HUES48 (cell line): ENCODE data around the gene MYO7B.

ENCODE experiments used
- H3K27ac ChIP-seq: one replicate; pipeline ENCODE4 v1.7.0; 2013; ENCODE audit warnings: low read depth, low read length, inconsistent platforms
- H3K27me3 ChIP-seq: 2 replicates; pipeline ENCODE4 v1.6.1; 2013; ENCODE audit warnings: mild to moderate bottlenecking, low read length; ENCODE audit not compliant: control insufficient read depth, insufficient read depth
- H3K36me3 ChIP-seq: 2 replicates; pipeline ENCODE4 v1.6.1; 2013; ENCODE audit warnings: low read length; ENCODE audit not compliant: control insufficient read depth, insufficient read depth
- H3K4me1 ChIP-seq: 2 replicates; pipeline ENCODE4 v1.6.1; 2013; ENCODE audit warnings: mild to moderate bottlenecking, low read length; ENCODE audit not compliant: control insufficient read depth, insufficient read depth
- H3K4me3 ChIP-seq: 2 replicates; pipeline ENCODE4 v1.5.1; 2013; ENCODE audit warnings: mild to moderate bottlenecking, low read depth, low read length
- H3K9ac ChIP-seq: 2 replicates; pipeline ENCODE4 v1.6.1; 2013; ENCODE audit warnings: mild to moderate bottlenecking, low read depth, low read length, moderate library complexity
- H3K9me3 ChIP-seq: 2 replicates; pipeline ENCODE4 v1.6.1; 2013; ENCODE audit warnings: low read length; ENCODE audit not compliant: control insufficient read depth, insufficient read depth

Gene MYO7B

DNA sequence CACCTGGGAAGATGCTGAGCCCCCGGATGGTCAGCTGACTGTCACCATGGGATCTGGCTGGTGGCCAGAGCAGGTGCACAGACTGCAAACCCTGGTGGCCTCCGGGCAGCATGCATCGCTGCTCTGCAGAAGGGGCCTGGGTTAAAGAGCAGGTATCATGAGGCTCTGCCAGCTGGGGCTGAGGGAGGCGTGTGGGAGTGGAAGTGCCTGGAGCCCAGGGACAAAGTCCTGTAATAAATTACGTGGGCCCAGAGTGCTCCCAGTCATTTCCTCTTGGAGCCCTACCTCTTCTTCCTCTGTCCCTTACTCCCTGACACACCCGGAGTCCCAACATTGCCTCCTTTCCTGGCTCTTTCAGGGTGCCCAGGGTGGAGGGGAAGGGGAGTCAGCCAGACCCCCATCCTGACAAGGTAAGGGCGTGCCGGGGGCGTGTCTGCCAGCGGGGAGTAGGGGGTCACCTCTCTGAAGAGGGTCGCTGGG, at the start of gene MYO7B:
TSS of gene MYO7B (plus strand) at position 262 of the 480 bp plus-strand sequence. CDS start 24,040 bp downstream, outside the sequence.
- no peaks in the 10 kb centered on the region for H3K27me3 ChIP-seq
- H3K9me3 ChIP-seq: no peaks in the 10 kb centered on the region
- no peak within 1 kb of the TSS for H3K4me3 ChIP-seq
- no peak within 1 kb of the TSS for H3K9ac ChIP-seq
- no peaks in the 10 kb centered on the region for H3K36me3 ChIP-seq
- no peak within 1 kb of the TSS for H3K27ac ChIP-seq
- no peaks in the 10 kb centered on the region for H3K4me1 ChIP-seq

DNA sequence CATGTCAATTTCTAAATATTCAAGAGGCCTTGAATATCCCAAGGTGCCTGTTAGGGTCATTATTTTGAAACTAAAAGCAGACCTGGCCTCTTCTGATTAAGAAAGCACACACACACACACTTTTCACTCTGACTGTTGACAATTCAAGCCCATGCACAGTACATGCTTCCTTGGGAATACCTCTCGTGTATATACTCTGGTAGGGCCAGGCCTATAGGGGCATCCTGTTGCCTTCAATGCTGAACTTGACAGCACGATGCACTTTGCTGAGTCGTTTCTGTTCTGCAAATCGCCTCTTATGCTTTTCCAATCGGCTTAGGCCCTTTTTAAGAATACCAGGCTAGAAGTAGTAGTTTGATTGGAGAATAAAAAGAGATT, 49.8 kb upstream of the MYO7B start:
- Histone ChIP-seq H3K4me3 (no peak overlapping the region), H3K4me1 (peaks cover 16% of the 10 kb centered on the region), H3K27ac (no peak overlapping the region), H3K36me3 (peaks cover 98% of the 10 kb centered on the region), H3K9ac (no peak overlapping the region), H3K9me3 (no peaks in the 10 kb centered on the region), H3K27me3 (no peaks in the 10 kb centered on the region)

DNA sequence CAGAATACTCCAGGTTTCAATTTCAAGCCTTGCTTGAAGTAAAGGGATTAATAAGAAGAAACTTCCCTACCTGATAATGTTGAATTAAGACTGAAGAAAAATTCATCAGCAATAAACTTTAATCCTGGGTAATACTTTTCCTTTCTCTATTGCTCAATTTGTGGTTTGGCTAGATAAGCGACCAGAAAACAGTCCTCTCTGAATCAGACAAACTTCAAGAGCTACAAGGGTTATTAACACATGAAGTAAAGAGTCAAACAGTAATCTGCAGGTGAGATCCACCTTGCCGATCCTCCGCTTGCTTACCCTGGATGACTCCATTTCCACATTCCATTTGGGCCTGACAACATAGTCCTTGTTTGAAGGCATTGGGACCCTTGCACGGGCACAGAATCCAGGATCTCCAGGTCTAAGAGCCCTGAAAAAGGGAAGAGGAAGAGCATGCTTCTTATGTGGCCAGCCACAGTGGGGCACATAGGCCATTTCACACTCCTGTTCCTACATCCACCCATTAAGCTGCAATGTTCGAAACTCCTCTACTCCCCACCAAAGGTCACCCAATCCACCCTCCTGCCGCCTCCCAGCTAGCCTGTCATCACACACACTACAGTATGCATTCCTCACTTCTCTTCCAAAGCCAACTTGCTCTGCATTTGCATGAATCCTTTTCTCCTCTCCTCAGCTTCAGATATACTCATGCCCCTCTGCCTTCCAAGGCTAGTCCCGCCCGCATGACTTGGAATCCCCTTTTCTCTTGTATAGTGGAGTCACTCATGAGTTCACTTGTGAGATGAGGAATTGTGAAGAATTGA, 49.0 kb upstream of the MYO7B start:
- Histone ChIP-seq H3K9me3 (no peaks in the 10 kb centered on the region), H3K4me1 (peaks cover 9% of the 10 kb centered on the region), H3K4me3 (no peak overlapping the region), H3K9ac (no peak overlapping the region), H3K27me3 (no peaks in the 10 kb centered on the region), H3K36me3 (peaks cover 98% of the 10 kb centered on the region), H3K27ac (no peak overlapping the region)

DNA sequence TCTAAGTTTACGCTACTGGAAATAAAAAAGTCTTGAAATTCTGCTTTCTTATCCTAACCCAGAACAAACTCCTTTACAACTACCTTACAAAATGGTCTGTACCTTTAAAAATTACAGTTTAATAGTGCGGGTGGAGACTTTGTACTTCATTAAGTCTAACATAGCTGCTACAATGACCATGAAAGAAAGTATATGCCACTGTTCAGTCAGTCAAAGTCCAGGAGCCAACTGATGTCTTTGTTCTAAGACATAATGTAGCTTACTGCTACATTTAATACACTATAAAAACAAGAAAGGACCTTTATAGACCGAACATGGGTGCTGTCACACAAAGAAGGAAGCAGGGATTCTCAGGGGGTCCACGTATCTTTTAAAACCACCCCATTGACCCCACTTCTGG, 45.2 kb upstream of the MYO7B start:
- Histone ChIP-seq H3K27me3 (no peaks in the 10 kb centered on the region), H3K9ac (no peak overlapping the region), H3K27ac (no peak overlapping the region), H3K4me1 (no peaks in the 10 kb centered on the region), H3K36me3 (peaks cover 99% of the 10 kb centered on the region), H3K9me3 (no peaks in the 10 kb centered on the region), H3K4me3 (no peak overlapping the region)

DNA sequence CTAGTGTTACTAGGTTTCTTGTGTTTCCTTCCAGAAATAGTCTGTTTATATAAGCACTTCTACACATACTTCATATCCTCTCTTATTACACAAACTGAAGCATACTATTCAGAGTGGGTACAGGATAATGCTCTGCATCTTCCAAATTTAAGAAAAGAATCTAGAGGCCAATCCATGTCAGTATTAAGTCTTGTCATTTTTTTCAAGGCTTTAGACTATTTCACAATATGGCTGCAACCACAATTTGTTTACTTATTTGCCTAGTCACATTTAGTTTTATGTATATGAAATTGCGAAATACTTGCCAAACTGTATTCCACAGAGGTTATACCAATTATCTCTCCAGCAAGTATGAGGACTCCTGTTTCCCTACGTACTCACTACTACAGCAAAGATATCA, 37.1 kb upstream of the MYO7B start:
- H3K4me3 ChIP-seq: no peak overlapping the region

DNA sequence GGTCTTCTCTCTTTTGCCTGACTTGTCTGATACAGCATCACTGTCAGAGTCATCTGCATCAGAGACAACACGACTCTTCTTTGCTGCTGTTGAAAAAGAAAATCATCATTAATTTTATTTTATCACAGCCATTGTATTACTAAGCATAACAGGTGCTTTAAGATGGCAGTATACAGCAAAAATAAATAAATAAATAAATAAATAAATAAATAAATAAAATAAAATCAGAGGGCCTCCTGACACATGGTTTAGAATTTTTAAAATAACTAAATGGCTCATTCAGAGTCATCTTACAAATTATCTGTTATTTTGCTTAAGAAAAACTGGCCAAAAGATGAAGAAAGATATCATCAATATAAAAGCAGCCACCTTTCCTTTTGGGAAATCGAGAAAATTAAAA, 32.0 kb upstream of the MYO7B start:
- H3K4me3 ChIP-seq: no peak overlapping the region
- peaks cover 83% of the 10 kb centered on the region for H3K36me3 ChIP-seq
- no peaks in the 10 kb centered on the region for H3K4me1 ChIP-seq
- no peaks in the 10 kb centered on the region for H3K27me3 ChIP-seq
- no peak overlapping the region for H3K27ac ChIP-seq
- no peaks in the 10 kb centered on the region for H3K9me3 ChIP-seq
- no peak overlapping the region for H3K9ac ChIP-seq

More for the DNA sequence above, 37.1 kb upstream of the MYO7B start:
- Histone ChIP-seq H3K36me3 (peaks cover 98% of the 10 kb centered on the region), H3K27ac (no peak overlapping the region), H3K4me1 (no peaks in the 10 kb centered on the region), H3K9ac (no peak overlapping the region), H3K27me3 (no peaks in the 10 kb centered on the region), H3K9me3 (no peaks in the 10 kb centered on the region)

DNA sequence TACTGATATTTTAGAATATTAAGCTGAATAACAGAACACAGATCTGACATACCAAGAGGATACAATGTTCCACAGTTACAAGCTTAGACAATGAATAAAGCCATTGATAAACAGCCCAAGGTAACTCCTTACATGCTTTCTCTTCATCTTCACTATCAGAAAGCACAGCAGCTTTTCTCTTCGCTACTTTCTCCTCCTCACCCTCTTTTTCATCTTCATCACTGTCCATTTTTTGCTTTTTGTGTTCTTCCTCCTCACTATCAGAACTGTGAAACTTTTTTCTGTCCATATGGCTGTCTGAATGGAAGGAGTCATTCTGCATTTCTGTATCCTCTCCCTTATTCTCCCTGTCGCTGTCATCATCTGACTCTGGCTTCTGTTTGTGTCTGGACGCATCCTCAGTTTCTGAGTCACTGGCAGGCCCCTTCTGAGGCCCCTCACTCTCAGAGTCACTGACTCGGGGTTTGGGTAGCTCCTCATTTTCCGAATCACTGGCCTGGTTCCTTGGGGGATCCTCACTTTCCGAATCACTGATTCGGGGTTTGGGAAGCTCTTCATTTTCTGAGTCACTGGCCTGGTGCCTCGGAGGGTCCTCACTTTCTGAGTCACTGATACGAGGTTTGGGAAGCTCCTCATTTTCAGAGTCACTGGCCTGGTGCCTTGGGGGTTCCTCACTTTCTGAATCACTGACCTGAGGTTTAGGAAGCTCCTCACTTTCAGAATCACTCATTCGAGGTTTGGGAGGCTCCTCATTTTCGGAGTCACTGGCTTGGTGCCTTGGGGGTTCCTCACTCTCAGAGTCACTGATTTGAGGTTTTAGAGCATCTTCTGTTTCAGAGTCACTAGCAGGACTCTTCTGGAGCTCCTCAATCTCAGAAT, 30.7 kb upstream of the MYO7B start:
- Histone ChIP-seq H3K4me3 (no peak overlapping the region), H3K27ac (no peak overlapping the region), H3K9me3 (no peaks in the 10 kb centered on the region), H3K36me3 (peaks cover 72% of the 10 kb centered on the region), H3K9ac (no peak overlapping the region), H3K27me3 (no peaks in the 10 kb centered on the region), H3K4me1 (no peaks in the 10 kb centered on the region)

DNA sequence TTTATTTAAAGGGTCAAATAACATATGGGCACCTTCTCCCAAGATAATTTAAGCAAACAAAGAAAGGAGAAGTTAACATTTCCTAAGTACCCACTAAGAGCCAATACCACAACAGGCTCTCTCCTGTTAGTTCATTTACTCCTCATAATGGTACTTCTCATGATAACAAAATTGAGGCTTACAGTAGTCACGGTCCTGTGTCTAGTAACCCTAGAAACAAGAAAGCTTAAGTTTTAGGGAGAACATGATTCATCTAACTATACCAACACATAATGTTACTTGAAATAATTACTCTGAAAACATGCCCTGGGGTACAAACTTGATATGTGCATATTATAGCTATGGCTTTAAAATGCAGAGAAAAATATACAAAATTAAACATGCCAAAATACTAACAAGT, 29.0 kb upstream of the MYO7B start:
- peaks cover 64% of the 10 kb centered on the region for H3K36me3 ChIP-seq

DNA sequence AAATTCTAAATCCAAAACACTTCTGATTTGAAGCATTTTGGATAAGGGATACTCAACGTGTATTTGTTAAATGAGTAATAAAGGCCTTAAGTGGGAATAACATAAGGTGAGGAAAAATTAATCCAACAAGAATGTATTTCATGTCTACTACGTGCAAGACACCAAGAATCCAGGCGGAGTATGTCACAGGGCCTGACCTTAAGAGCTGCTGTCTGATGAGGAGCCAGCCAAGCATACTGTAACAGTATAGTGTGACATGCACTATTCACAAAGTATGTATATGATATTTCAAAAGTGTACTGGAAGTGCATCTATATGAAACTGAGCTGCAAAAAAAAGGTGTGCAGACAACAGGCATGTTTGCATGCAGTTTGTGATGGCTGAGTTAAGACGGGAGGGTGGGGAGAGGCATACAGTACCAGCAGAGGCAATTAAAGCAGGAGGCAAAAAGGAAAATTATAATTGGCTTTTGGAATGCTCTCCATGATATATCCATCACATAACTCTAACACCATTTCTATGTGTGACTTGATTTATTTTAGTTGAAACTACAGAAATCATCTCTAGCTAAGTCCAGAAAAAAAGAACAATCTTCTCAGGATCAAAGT, 27.4 kb upstream of the MYO7B start:
- Histone ChIP-seq H3K9ac (no peak overlapping the region), H3K27ac (no peak overlapping the region), H3K4me1 (no peaks in the 10 kb centered on the region), H3K27me3 (no peaks in the 10 kb centered on the region), H3K36me3 (peaks cover 56% of the 10 kb centered on the region), H3K9me3 (no peaks in the 10 kb centered on the region), H3K4me3 (no peak overlapping the region)

More for the DNA sequence above, 29.0 kb upstream of the MYO7B start:
- Histone ChIP-seq H3K9ac (no peak overlapping the region), H3K27me3 (no peaks in the 10 kb centered on the region), H3K27ac (no peak overlapping the region), H3K9me3 (no peaks in the 10 kb centered on the region), H3K4me3 (no peak overlapping the region), H3K4me1 (no peaks in the 10 kb centered on the region)

DNA sequence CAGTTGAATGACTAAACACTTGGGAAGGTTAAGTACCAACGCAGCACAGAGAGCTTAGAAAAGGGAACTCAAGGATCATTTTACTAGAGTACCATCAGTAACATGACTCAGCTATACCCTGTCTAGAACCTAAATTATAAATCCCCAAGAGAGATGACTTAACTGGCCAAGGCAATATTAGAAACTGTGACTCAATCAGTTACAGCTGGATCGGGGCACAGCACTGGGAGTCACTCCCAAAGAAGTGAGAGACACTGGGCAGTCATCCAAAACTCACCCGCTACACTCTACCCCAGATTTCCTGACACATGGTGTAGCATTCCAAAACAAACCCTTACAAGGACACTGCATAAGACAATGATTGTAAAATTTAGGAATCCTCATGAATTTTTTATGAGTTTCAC, 26.9 kb upstream of the MYO7B start:
- Histone ChIP-seq H3K9ac (no peak overlapping the region), H3K4me3 (no peak overlapping the region), H3K27me3 (no peaks in the 10 kb centered on the region), H3K9me3 (no peaks in the 10 kb centered on the region), H3K27ac (no peak overlapping the region), H3K4me1 (no peaks in the 10 kb centered on the region), H3K36me3 (peaks cover 53% of the 10 kb centered on the region)
